Aorta (tissue), 5 donors: ENCODE data around the gene PLA2G4A. TPM values are rescaled to one million over a fixed set of nuclear protein-coding genes. Genes with fewer than 3 reads are reported as not detected.
"Not testable (repeated sequence)": the region's sequence is repeated elsewhere in the genome, so short reads cannot be mapped to it uniquely, and the experiment has no call there.

ENCODE experiments used
- ATAC-seq: fragments of 200-7000 bp; cut with Tn5 transposase; one replicate; pipeline ENCODE4 v1.9.1; 2022; ENCODE audit warnings: moderate library complexity; ENCODE audit not compliant: low FRiP score
- DNase-seq, 2 donors: peaks; one replicate each; pipeline ENCODE4 v3.0.0-alpha.2; 2020
- H3K27ac ChIP-seq, 2 donors: one replicate each; pipeline ENCODE4 v1.5.1; 2013; ENCODE audit warnings: low read length in 2 of 2, mild to moderate bottlenecking in 2 of 2, moderate library complexity in 2 of 2, control low read depth in 1 of 2, inconsistent platforms in 1 of 2, low read depth in 1 of 2
- H3K27me3 ChIP-seq, 2 donors: one replicate each; pipeline ENCODE4 v1.6.1; 2013; ENCODE audit warnings: control low read depth in 1 of 2, low read length in 1 of 2, mild to moderate bottlenecking in 1 of 2, moderate library complexity in 1 of 2; ENCODE audit not compliant: insufficient read depth in 2 of 2, control insufficient read depth in 1 of 2
- H3K36me3 ChIP-seq, 2 donors: one replicate each; pipeline ENCODE4 v1.6.1; 2013; ENCODE audit warnings: control low read depth in 1 of 2, low read length in 1 of 2, mild to moderate bottlenecking in 1 of 2; ENCODE audit not compliant: insufficient read depth in 2 of 2, control insufficient read depth in 1 of 2
- H3K4me1 ChIP-seq, 2 donors: one replicate each; pipeline ENCODE4 v1.6.1; 2013; ENCODE audit warnings: low read length in 2 of 2, control low read depth in 1 of 2, mild to moderate bottlenecking in 1 of 2, moderate library complexity in 1 of 2; ENCODE audit not compliant: insufficient read depth in 2 of 2, control insufficient read depth in 1 of 2
- H3K4me3 ChIP-seq, 2 donors: one replicate each; pipeline ENCODE4 v1.5.1; 2013; ENCODE audit warnings: low read length in 2 of 2, control low read depth in 1 of 2, mild to moderate bottlenecking in 1 of 2
- H3K9me3 ChIP-seq: one replicate; pipeline ENCODE4 v1.6.1; 2013; ENCODE audit warnings: mild to moderate bottlenecking, low read length; ENCODE audit not compliant: control insufficient read depth
- WGBS, 2 donors: extraction: QIAGEN DNeasy Blood & Tissue Kit; methylation state at CpG; one replicate each; pipeline ENCODE4 v1.1.7; 2013; 5-methylcytosine and 5-hydroxymethylcytosine counted together
- intact Hi-C, 2 donors: fragments of 100-400 bp; cut with DNase I; formaldehyde crosslinking; loops; one replicate each; pipeline versions ENCODE4 v1.14.2 to v1.15.0; 2022
- polyA plus RNA-seq, 2 donors: library from polyadenylated mRNA; stranded (reverse); fragments of 200-250 nt; gene quantifications; one replicate each; pipeline ENCODE4 v1.2.3, GENCODE V29; 2013
- total RNA-seq, 2 donors: library from RNA; stranded (reverse); fragmentation: NEBNext Ultra II Directional; extraction: Animal tissue kit (Norgen Biotek cat#: 25700); gene quantifications; one replicate each; pipeline ENCODE4 v1.2.1, GENCODE V29; 2021
- donor health status: healthy with polysubstance abuse.
- donor health status: Bipolar disorder and iron deficiency.
- donor health status: DM: no; HTN: no; CAD: no.
- donor health status: DM: no; HTN: no; CAD: no.
- donor health status: DM: yes; HTN: yes; CAD: no.

PLA2G4A gene
- total and polyA plus RNA-seq, 4 donors, result 4.6 to 11.8 (median 7.9) TPM

DNA sequence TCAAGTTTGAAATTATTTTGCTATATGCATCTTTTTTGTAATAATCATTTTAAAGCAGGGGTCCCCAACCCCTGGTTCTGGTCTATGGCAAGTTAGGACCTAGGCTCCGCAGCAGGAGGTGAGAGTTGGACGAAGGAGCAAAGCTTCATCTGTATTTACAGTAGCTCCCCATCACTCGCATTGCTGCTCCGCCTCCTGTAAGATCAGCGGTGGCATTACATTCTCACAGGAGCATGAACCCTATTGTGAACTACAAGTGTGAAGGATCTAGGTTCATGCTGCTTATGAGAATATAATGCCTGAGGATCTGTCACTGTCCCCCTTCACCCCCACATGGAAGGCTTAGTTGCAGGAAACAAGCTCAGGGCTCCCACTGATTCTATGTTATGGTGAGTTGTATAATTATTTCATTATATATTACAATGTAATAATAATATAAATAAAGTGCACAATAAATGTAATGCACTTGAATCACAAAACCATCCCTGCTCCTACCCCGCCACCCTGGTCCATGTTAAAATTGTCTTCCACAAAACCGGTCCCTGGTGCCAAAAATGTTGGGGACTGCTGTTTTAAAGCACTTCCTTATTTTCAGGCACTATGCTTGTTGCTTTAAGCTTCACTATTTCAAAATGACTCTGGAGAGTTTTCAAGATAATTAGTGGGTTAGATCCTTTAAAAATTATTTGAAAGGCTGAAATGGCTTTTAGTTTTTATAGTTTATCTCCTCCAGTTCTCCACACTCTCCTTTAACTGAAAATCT lies 74.8 kb downstream of the PLA2G4A start:
- H3K27ac ChIP-seq, result no peak overlapping the region
- no peak for ATAC-seq
- WGBS, 2 donors, result 79 to 83% methylated on average over 7 of the region's 7 CpGs

GRCh38 chr1:186904361-186904760 lies 75.6 kb downstream of the PLA2G4A start:
- no peaks in the 10 kb centered on the region for H3K27me3 ChIP-seq
- no peak overlapping the region for H3K4me3 ChIP-seq
- ATAC-seq, result no peak
- H3K36me3 ChIP-seq, result no peaks in the 10 kb centered on the region
- no peak overlapping the region for H3K27ac ChIP-seq
- no peaks in the 10 kb centered on the region for H3K9me3 ChIP-seq
- no peaks in the 10 kb centered on the region for H3K4me1 ChIP-seq
- intact Hi-C loops, result no loop called here
- no peak for DNase-seq
- 67 to 75% methylated on average over 3 of the region's 3 CpGs for WGBS, 2 donors

More for the DNA sequence above, 74.8 kb downstream of the PLA2G4A start:
- Histone ChIP-seq H3K36me3 (no peaks in the 10 kb centered on the region), H3K9me3 (no peaks in the 10 kb centered on the region), H3K4me3 (no peak overlapping the region), H3K4me1 (no peaks in the 10 kb centered on the region), H3K27me3 (no peaks in the 10 kb centered on the region)
- intact Hi-C loops, result no loop called here
- DNase-seq, result no peak

DNA sequence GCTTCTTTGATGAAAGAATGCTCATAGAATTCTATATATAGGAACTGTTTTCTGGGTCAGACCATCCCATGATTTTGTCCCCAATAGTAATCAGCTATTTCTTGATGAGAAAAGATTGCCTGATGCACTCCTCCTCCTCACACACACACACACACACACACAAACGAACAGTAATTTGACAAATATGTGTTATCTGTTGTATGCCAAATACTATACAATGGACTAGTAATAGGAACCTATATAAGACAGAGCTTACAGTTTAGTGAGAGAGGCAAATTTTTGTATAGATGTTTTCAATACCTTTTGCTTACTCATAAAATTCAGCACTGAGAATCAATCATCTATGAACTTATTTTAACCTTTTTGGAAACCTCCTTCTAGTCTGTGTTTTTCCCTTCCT lies 76.8 kb downstream of the PLA2G4A start:
- intact Hi-C loops, result no loop called here
- DNase-seq (no peak), ATAC-seq (no peak)
- H3K36me3 ChIP-seq, result no peaks in the 10 kb centered on the region
- H3K27me3 ChIP-seq, result no peaks in the 10 kb centered on the region
- no peaks in the 10 kb centered on the region for H3K4me1 ChIP-seq
- H3K4me3 ChIP-seq, result no peak overlapping the region
- 71 to 74% methylated on average over 1 of the region's 1 CpG for WGBS, 2 donors
- no peak overlapping the region for H3K27ac ChIP-seq
- no peaks in the 10 kb centered on the region for H3K9me3 ChIP-seq

GRCh38 chr1:186915555-186915954 lies 86.8 kb downstream of the PLA2G4A start:
- no peaks in the 10 kb centered on the region for H3K4me1 ChIP-seq
- intact Hi-C loops, result no loop called here
- no peak overlapping the region for H3K27ac ChIP-seq
- ATAC-seq (no peak), DNase-seq (no peak)
- H3K4me3 ChIP-seq, result no peak overlapping the region
- no peaks in the 10 kb centered on the region for H3K36me3 ChIP-seq
- 62 to 69% methylated on average over 4 of the region's 4 CpGs for WGBS, 2 donors
- no peaks in the 10 kb centered on the region for H3K9me3 ChIP-seq
- H3K27me3 ChIP-seq, result no peaks in the 10 kb centered on the region

GRCh38 chr1:186917106-186917786 lies 88.5 kb downstream of the PLA2G4A start:
- H3K4me3 ChIP-seq, H3K9me3 ChIP-seq, intact Hi-C loops, H3K27ac ChIP-seq, H3K36me3 ChIP-seq, H3K4me1 ChIP-seq, ATAC-seq, DNase-seq, H3K27me3 ChIP-seq: not testable (repeated sequence)
- 84 to 86% methylated on average over 14 of the region's 14 CpGs for WGBS, 2 donors

GRCh38 chr1:186921386-186921785 lies 92.6 kb downstream of the PLA2G4A start:
- DNase-seq, H3K9me3 ChIP-seq, H3K4me3 ChIP-seq, H3K27ac ChIP-seq, H3K27me3 ChIP-seq, intact Hi-C loops, ATAC-seq, H3K36me3 ChIP-seq, H3K4me1 ChIP-seq: not testable (repeated sequence)
- WGBS, 2 donors, result 94 to 98% methylated on average over 5 of the region's 5 CpGs

DNA sequence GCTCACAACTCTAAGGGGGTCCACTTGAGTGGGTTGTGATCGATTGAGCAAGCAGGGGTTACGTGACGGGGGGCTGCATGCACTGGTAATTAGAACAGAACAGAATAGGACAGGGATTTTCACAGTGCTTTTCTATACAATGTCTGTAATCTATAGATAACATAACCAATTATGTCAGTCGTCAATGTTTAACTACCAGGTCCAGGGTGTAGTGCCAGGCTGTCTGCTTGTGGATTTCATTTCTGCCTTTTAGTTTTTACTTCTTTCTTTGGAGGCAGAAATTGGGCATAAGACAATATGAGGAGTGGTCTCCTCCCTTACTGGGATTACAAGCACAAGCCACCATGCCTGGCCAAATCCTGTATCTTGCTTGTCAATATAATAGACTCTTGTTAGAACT lies 94.1 kb downstream of the PLA2G4A start:
- H3K4me1 ChIP-seq, intact Hi-C loops, ATAC-seq, H3K36me3 ChIP-seq, H3K4me3 ChIP-seq, DNase-seq, H3K27ac ChIP-seq, H3K9me3 ChIP-seq, H3K27me3 ChIP-seq: not testable (repeated sequence)
- 70% methylated on average over 4 of the region's 4 CpGs for WGBS, 2 donors

- H3K4me3 ChIP-seq, result no peak overlapping the region
- peaks cover 0 to 1% of the 10 kb centered on the region in 2 donors for H3K4me1 ChIP-seq
- H3K27ac ChIP-seq, result no peak overlapping the region
- no peaks in the 10 kb centered on the region for H3K27me3 ChIP-seq
- no peaks in the 10 kb centered on the region for H3K9me3 ChIP-seq
- intact Hi-C loops, result no loop called here
- no peaks in the 10 kb centered on the region for H3K36me3 ChIP-seq
- ATAC-seq, result no peak
- no peak for DNase-seq
- 78 to 85% methylated on average over 2 of the region's 2 CpGs for WGBS, 2 donors
These were observed 94.7 kb downstream of the PLA2G4A start for GRCh38 chr1:186923486-186923885.
